ENCODE measurements around the gene RARRES2.

DNA sequence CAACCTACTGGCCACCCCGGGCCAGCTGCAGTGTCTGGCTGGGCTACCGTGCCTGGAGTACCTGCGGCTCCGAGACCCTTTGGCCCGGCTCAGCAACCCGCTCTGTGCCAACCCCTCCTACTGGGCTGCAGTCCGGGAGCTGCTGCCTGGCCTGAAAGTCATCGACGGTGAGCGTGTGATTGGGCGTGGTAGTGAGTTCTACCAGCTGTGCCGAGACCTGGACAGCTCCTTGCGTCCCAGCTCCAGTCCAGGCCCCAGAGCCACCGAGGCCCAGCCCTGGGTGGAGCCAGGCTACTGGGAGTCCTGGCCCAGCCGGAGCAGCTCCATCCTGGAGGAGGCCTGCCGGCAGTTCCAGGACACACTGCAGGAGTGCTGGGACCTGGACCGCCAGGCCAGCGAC lies 4.2 kb downstream of the RARRES2 start:
- TF ChIP-seq, protein P1, sequence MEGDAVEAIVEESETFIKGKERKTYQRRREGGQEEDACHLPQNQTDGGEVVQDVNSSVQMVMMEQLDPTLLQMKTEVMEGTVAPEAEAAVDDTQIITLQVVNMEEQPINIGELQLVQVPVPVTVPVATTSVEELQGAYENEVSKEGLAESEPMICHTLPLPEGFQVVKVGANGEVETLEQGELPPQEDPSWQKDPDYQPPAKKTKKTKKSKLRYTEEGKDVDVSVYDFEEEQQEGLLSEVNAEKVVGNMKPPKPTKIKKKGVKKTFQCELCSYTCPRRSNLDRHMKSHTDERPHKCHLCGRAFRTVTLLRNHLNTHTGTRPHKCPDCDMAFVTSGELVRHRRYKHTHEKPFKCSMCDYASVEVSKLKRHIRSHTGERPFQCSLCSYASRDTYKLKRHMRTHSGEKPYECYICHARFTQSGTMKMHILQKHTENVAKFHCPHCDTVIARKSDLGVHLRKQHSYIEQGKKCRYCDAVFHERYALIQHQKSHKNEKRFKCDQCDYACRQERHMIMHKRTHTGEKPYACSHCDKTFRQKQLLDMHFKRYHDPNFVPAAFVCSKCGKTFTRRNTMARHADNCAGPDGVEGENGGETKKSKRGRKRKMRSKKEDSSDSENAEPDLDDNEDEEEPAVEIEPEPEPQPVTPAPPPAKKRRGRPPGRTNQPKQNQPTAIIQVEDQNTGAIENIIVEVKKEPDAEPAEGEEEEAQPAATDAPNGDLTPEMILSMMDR (IDR thresholded peaks at IDR 0.05; ENCODE audit: insufficient read depth, low read length), result no peak
- TF ChIP-seq POLR2AphosphoS5 (IDR thresholded peaks at IDR 0.05; ENCODE audit: low read depth), result no peak
- TF ChIP-seq, protein P2, sequence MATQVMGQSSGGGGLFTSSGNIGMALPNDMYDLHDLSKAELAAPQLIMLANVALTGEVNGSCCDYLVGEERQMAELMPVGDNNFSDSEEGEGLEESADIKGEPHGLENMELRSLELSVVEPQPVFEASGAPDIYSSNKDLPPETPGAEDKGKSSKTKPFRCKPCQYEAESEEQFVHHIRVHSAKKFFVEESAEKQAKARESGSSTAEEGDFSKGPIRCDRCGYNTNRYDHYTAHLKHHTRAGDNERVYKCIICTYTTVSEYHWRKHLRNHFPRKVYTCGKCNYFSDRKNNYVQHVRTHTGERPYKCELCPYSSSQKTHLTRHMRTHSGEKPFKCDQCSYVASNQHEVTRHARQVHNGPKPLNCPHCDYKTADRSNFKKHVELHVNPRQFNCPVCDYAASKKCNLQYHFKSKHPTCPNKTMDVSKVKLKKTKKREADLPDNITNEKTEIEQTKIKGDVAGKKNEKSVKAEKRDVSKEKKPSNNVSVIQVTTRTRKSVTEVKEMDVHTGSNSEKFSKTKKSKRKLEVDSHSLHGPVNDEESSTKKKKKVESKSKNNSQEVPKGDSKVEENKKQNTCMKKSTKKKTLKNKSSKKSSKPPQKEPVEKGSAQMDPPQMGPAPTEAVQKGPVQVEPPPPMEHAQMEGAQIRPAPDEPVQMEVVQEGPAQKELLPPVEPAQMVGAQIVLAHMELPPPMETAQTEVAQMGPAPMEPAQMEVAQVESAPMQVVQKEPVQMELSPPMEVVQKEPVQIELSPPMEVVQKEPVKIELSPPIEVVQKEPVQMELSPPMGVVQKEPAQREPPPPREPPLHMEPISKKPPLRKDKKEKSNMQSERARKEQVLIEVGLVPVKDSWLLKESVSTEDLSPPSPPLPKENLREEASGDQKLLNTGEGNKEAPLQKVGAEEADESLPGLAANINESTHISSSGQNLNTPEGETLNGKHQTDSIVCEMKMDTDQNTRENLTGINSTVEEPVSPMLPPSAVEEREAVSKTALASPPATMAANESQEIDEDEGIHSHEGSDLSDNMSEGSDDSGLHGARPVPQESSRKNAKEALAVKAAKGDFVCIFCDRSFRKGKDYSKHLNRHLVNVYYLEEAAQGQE (IDR thresholded peaks at IDR 0.05; ENCODE audit: insufficient replicate concordance, low read depth), result no peak
- TF ChIP-seq GABPA (IDR thresholded peaks at IDR 0.05; ENCODE audit: low read depth), result no peak
- TF ChIP-seq SPI1 (IDR thresholded peaks at IDR 0.05; ENCODE audit: borderline replicate concordance, low read depth), result no peak

All from HL-60 (cell line).